LNCAP (cell line): ENCODE measurements around the gene TMEM174.

Source experiments
- CTCF ChIP-seq: fragments of 450-650 bp; IDR thresholded peaks from 2 replicates; pipeline ENCODE4 v1.5.1; 2017; ENCODE audit warnings: mild to moderate bottlenecking

Gene TMEM174

GRCh38 chr5:73172951-73173350 lies at the start of gene TMEM174:
TMEM174 (plus strand) TSS chr5:73173193; CDS start chr5:73173244, 51 bp downstream.
- no peak for TF ChIP-seq CTCF

GRCh38 chr5:73125289-73125688 lies 47.7 kb upstream of the TMEM174 start:
- TF ChIP-seq CTCF = no peak

- no peak for TF ChIP-seq CTCF
Observed at GRCh38 chr5:73126381-73126780, 46.6 kb upstream of the TMEM174 start.

GRCh38 chr5:73126957-73127356 lies 46.0 kb upstream of the TMEM174 start:
- TF ChIP-seq CTCF = no peak

- TF ChIP-seq CTCF = no peak
Observed at GRCh38 chr5:73129143-73129542, 43.9 kb upstream of the TMEM174 start.

- TF ChIP-seq CTCF = no peak
Observed at GRCh38 chr5:73130811-73131210, 42.2 kb upstream of the TMEM174 start.

GRCh38 chr5:73131711-73132425 lies 41.1 kb upstream of the TMEM174 start:
- no peak for TF ChIP-seq CTCF

GRCh38 chr5:73132759-73133158 lies 40.2 kb upstream of the TMEM174 start:
- TF ChIP-seq CTCF = no peak
